GM21786 (cell line): Measurements from ENCODE around the gene PGAM1.
A peak's percentile ranks its signal among the peaks of the same experiment; 100 is the strongest.
"Not testable (repeated sequence)": the region's sequence is repeated elsewhere in the genome, so short reads cannot be mapped to it uniquely, and the experiment has no call there.

Source experiments
- ATAC-seq: cut with Tn5 transposase; IDR thresholded peaks from one replicate; pipeline ENCODE4 v1.9.1; 2021; ENCODE audit not compliant: unreplicated experiment

PGAM1 gene

DNA sequence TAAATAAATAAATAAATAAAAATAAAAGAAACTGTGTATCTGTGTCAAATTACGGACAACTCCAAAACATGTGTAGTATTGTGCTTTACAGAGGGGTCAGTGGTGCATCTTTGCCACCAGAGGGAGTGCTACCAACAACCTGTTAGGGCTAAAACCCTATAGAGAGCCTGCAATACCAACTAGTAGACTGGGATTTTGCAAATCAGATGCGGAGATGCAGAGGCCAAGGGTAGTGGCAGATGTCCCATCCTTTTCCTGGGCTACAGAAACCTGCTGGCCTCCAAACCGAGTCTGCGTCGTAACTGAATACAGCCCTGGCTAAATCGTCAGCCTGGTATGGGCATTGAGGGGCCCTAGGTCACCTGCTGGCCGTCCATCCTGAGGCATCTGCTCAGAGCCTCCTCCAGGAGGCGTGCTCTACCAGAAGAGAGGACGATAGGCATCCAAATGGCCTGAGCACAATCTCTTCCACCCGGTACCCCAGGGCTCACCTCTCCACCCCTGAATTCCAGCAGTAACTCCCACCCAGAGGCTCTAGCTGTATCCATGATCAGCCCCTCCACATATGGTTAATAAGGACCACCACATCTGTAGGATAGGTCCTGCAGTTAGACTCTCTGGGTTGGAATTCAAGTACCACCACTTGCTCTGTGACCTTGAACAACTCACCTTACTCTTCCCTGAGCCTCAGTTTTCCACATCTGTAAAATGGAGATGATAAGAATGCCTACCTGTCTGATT is 18.6 kb upstream of the PGAM1 start:
- ATAC-seq: peak; percentile 90

DNA sequence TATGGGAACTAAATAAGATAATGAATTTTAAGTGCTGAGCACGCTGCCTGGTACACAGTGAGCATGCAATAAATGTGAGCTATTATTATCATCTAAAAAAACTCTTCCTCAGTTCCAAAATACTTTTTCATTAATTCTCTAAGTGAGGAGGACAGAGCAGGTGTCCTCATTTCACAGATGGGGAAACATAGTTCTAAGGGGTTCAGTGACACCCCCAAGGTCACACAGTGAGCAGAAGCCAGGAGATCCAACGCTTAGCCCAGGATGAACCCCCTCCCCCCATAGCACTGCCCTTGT is 18.1 kb upstream of the PGAM1 start:
- ATAC-seq: no peak

DNA sequence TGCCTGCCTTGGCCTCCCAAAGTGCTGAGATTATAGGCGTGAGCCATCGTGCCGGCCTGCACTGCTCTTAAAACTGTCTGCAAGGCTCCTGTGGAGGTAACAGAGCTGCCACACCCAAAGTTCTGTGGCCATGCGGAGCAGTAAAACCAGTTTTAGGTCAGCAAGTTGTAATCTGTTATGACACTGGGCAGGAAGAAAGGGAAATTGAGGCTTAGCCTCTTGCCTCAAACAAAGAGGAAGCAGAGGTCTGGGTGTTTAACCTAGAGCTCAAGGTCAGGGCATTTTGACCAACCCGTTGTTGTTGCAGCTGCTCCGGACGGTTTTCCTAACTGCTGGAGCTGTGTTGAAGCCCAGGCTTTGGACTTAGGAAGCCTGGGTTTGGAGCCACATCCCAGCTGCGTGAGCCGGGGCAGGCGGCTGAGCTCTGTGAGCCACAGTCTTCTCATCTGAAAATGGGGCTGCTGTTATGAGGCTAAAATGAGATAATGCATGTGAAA is 17.4 kb upstream of the PGAM1 start:
- no peak for ATAC-seq

DNA sequence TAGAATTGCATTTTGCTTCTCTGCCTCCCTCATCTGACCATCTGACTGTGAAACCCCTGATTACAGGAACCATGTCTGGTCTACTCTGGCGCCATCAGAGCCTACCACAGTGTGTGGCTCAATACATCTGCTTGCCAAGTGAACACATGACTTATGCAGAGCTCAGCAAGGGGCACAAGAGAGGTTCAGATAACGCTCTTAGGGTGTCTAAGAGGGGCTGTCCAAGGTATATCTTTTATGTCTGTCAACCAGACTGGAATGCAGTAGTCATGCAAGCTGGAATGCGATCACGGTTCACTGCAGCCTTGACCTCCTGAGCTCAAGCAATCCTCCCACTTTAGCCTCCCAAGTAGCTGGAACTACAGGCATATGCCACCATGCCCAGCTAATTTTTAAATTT is 14.6 kb upstream of the PGAM1 start:
- no peak for ATAC-seq

DNA sequence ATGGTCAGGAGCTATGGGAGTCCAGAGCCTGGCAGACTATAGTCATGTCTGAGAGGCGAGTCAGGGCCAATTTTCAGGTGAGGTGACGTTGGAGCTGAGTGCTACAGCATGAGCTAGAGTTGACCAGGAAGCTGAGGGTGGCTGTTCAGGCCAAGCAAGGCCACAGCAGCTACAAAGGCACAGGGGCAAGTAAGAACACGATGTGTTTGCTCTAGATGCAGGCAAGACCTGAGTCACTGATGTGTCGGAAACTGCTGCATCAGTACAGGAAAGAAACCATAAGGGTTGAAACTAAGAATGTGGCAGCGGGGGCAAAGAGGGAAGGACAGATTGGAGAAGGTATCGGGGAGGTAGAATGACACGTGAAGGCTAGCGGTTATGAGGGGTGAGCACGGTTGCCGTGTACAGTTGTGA is 13.1 kb upstream of the PGAM1 start:
- ATAC-seq: peak; percentile 48

DNA sequence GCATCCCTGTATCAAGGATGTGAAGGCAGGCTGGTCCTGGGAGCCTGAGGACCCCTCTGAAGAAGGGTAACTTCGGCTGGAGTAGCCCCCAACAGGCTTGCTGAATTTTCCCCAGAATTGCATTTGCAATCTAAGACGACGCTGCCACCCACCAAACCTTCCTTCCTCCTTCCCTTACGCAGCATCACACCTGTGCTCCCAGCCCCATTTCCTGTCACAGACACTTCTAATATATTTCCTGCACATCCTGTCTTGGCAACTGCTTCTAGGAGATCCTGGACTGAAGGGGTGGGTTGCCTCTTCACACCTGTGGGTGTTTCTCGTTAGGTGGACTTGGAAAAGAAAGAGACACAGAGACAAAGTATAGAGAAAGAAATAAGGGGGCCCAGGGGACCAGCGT is 9.4 kb upstream of the PGAM1 start:
- no peak for ATAC-seq

DNA sequence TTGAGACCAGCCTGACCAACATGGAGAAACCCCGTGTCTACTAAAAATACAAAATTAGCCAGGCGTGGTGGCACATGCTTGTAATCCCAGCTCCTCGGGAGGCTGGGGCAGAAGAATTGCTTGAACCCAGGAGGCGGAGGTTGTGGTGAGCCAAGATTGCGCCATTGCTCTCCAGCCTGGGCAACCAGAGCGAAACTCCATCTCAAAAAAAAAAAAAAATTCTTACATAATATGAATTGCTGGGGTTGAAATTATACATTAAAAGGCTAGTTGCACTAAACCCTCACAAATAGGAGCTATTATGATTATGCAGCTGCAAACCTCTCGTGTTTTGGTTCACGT is 2.3 kb upstream of the PGAM1 start:
- ATAC-seq: not testable (repeated sequence)

DNA sequence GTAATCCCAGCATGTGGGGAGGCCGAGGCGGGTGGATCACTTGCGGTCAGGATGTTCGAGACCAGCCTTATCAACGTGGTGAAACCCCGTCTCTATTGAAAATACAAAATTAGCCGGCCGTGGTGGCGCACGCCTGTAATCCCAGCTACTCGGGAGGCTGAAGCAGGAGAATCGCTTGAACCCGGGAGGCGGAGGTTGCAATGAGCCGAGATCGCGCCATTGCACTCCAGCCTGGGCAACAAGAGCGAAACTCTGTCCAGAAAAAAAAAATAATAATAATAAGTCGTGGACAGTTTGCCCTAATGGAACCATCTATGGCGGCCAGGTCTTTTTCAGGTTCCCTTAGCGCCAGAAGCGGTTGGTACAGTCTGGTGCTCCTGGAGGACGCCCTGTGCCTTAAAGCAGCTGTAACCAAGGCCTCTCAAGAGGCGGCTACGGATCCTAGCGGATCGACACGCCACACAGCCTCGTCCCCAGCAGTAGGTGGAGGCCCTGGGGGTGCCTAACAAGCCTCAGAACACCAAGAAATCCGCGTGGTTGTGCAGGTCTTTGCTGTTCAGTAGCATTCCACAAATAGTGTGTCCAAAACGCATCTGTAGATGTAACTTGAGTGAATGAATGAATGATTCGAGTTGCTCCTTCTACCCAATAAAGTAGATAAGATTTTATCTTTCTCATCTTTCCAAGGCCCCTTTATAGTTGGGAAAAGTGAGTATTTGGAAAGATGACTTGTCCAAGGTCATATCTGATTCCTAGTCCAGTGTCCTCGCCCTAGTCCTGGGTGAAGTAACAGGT is 982 bp downstream of the PGAM1 start:
- no peak for ATAC-seq

DNA sequence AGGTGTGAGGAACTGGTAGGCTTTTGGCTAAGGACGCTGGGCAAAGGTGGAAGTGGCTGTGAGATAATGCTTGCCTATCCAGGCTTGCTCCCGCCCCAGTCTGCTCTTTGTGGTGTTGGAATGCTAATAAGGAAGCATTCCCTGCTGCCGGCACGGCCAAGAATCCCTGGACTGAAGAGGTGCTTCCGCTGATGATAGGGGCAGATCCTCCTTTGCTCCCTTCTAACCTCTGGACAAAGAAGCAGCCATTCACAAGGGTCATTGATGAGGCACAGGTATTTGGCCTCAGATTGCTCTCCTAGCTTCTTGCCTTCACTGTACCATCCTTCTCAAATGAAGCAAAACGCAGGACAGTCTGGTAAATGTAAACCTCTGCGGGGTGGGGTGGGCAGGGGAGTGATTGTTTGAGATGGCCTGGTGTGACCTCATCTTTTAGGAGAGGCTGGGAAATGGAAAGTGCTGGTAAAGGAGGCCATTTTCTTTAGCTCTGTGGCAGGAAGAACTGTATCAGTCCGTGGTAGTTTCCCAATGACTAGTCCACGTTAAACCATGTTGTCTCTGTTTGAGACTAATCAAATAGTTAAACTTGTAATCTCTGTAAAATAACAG is 1.7 kb downstream of the PGAM1 start:
- ATAC-seq: no peak

DNA sequence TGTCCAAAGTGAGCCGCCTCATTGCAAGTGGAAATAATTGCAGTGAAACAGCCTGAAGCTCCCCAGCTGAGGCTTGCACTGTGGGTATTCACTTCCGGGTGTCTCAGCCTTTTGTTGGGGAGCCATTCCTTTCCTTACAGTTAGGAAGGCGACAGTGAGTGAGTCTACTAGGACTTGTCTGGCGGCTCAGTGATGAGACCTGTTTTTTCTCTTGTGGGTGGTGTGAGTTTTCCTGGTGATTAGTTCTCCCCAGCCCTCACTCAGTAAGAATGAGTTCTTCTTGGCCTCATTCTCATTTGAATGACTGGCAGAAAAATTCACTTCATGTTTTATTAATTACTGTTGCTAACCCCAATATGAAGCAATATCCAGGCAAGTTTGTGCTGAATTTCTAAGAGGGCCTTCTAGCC is 2.6 kb downstream of the PGAM1 start:
- ATAC-seq: no peak

DNA sequence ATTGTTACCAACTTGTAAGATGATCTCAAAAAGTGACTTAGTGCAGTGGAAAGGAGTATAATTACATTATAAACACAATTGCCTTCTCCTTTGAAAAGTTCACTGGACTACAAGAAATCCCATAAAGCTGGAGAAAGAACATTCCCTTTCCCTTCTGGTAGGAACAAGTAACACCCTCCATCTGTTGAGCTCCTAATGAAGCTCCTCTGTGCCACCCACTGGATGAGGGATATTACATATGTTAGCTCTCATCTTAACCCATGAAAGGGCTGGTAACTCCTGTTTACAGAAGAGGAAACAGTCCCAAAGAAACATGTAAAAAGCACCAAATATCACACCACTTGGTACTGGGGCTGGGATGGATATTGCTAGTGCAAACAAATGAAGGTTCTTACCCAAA is 8.1 kb downstream of the PGAM1 start:
- no peak for ATAC-seq

DNA sequence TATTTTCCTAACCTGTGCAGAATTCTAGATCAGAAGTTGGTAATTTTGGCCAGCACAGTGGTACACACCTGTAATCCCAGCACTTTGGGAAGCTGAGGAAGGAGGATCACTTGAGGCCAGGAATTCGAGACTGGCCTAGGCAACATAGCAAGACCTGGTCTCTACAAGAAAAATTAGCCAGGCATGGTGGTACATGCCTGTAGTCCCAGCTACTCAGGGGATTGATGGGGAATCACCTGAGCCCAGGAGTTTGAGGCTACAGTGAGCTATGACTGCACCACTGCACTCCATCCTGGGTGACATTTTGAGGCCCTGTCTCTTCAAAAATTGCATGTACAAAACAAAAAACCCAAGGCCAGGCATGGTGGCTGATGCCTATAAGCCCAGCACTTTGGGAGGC is 8.6 kb downstream of the PGAM1 start:
- ATAC-seq: no peak

DNA sequence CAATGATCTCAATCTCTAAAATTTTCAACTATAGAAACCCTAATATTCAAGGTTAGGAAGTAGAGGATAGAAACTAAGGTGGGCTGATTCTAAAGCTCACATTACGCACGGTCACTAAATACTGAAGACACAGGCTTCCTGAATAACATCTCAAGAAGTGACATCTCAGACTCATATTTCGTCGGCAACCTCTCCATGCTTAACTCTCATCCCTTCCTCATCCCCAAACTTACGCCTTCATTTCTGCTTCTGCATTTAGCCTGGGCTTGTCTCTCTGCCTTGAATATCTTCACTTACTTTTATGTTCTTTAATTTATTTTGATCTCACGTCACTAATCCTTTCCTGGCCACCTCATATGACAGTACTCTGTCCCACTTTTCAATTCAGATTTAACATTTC is 9.2 kb downstream of the PGAM1 start:
- ATAC-seq: no peak

DNA sequence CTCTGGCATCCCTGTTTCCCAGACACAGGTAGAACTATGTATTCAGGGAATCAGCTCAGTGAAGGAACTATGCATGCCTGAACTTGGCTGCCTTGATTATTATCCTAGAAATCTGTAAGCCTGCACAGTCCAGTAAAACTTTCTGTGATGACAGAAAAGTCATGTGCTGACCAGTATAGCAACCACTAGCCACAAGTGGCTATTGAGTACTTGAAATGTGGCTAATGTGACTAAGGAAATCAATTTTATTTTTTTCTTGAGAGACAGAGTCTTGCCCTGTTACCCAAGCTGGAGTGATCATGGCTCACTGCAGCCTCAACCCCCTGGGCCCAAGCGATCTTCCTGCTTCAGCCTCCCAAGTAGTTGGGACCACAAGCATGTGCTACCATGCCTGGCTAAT is 16.3 kb downstream of the PGAM1 start:
- no peak for ATAC-seq

DNA sequence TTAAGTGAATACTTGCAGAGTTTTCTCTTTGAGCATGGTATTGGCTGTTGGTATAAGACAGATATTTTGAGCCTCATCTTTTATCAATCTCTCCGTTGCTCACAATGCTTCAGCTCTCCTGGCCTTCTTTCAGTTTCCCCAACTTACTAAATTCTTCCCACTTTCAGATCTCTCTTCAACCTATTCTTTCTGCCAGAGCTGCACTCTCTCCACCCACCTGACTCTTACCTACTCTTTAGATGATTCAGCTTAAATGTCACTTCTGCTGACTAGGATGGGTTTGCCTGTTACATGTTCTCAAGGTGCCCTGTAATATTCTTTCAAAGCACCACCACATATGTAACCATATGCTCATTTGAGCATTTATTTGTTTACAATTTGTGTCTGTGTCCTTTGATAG is 18.2 kb downstream of the PGAM1 start:
- no peak for ATAC-seq

DNA sequence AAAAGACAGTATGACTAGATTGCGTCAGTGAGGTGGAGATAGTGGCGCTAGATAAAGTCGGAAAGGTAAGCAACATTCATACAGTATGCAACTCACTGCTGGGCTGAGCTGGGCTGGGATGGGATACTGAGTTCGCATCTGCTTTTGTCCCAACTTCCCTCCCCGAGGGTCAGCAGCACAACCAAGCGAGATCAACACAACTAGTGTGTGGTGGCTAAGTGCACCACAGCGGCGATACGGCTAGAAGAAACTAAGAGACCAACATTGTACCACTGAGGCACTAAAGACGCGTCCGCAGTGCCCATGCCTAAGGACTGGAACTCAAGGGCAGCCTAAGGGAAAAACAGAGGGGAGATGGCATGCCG is 19.3 kb downstream of the PGAM1 start:
- ATAC-seq: no peak

DNA sequence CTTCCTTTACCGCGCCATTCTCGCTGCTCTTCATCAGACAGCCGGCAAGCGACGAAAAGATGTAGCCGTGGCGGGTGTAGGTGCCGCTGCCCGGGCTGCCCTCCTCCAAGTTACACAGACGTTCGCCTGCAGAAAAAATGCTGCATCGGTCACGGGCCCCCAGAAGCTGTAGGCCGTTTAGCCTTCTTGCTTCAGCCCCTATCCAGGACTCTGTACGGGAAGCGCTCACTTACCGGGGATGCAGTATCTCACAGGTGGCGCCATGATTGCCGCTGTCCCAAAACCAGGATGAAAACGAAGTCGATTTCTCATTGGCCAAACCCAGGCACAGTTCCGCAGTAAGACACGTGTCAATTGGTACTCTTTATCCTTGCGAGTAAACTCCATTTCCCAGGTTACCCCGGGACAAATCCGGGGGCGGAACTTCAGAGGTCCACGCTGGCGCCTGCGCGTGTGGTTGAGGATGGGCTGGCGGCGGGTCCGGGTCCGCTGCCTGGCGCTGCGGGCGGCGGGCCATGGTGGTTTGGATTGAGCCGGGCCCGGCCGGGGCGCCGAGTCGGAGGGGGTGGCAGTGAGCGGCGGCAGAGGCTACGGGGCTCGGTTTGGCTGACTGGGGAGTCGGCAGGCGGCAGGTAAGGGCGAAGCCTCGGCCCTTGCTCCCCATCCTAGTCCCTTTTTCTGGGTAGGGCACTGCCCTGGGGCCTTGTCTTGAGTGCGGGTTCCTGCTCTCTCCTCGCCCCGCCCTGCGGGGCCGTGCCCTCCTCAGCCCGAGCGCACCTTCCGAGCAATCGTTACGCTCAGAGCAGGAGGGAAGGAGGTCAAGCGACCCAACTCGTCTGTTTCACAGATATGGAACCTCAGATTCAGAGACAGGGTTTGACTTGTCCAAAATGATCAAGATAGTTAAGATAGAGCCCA is 20.0 kb downstream of the PGAM1 start, which contains the start of the genes EXOSC1 and ZDHHC16:
EXOSC1 (minus strand) TSS at position 285 of the 918 bp plus-strand sequence; CDS start at position 264, 21 bp downstream.
ZDHHC16 (plus strand) TSS at position 454 of the 918 bp plus-strand sequence. CDS start 5,501 bp downstream, outside the sequence.
- ATAC-seq: peak; percentile 98

DNA sequence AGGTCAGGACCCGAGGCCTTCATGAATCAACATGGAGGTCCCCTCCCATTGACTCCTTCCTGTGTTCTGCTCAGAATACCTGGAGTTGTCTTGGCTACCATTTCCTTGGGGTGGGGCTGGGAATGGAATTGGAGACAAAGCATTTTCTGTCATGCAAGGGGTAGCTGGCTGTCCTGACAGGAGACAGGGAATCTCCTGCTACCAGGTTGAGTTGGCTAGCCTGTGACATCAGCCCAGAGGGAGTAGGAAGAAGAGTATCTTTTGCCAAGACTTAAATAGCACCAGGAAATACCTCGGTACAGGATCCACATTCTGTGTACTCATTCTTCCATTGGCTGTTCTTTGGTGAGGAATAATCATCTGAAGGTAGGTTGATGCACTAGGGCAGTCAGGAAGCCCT is 24.8 kb downstream of the PGAM1 start:
- ATAC-seq: no peak

DNA sequence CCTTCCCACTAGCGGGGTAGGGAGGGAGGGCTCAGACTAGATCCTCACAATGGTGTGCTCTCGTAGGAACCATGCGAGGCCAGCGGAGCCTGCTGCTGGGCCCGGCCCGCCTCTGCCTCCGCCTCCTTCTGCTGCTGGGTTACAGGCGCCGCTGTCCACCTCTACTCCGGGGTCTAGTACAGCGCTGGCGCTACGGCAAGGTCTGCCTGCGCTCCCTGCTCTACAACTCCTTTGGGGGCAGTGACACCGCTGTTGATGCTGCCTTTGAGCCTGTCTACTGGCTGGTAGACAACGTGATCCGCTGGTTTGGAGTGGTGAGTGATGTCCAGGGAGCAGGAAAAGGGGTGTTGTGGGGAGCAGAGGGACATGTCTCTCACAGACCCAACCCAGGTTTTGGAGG is 25.6 kb downstream of the PGAM1 start:
- no peak for ATAC-seq

DNA sequence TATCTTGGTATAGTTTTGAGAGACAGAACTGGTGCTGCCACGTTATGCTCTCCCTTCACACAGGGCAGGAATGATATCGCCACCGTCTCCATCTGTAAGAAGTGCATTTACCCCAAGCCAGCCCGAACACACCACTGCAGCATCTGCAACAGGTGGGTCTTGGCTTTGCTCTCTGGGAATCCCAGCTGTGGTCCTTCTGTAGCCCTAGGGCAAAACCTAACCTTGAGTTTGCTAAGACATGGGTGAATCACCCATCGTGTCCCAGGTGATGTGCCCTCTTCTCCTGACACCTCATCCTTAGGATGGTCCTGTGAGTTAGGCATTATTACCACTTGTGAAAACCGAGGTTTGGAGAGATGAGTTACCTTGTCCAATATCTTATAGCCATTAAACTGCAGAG is 26.4 kb downstream of the PGAM1 start:
- ATAC-seq: no peak
